Esophagus muscularis mucosa (tissue), 4 donors: ENCODE data around the gene MBTPS1. TPM values are rescaled to one million over a fixed set of nuclear protein-coding genes. Genes with fewer than 3 reads are reported as not detected.

Experiments used
- DNase-seq: peaks from one replicate; pipeline ENCODE4 v3.0.0-alpha.2; 2017; ENCODE audit errors: extremely low spot score
- H3K27ac ChIP-seq, 4 donors: fragments of 200-600 bp; sonication (generic); replicated peaks in 1 of 4; 1 replicate in 3 of 4; 2 replicates in 1 of 4; pipeline ENCODE4 v1.5.1; 2016 to 2019; ENCODE audit warnings: mild to moderate bottlenecking in 1 of 4
- H3K27me3 ChIP-seq, 4 donors: fragments of 200-600 bp; sonication (generic); one replicate each; pipeline versions ENCODE4 v1.5.1 to v1.6.0; 2016 to 2019
- H3K36me3 ChIP-seq, 4 donors: fragments of 200-600 bp; sonication (generic); one replicate each; pipeline ENCODE4 v1.5.1; 2016 to 2019
- H3K4me1 ChIP-seq, 4 donors: fragments of 200-600 bp; sonication (generic); one replicate each; pipeline ENCODE4 v1.5.1; 2016 to 2019
- H3K4me3 ChIP-seq, 4 donors: fragments of 200-600 bp; sonication (generic); 1 replicate in 2 of 4; 2 replicates in 2 of 4; pipeline ENCODE4 v1.5.1; 2016 to 2019; ENCODE audit warnings: mild to moderate bottlenecking in 4 of 4, moderate library complexity in 1 of 4
- H3K9me3 ChIP-seq, 4 donors: fragments of 200-600 bp; sonication (generic); 1 replicate in 3 of 4; 2 replicates in 1 of 4; pipeline ENCODE4 v1.5.1; 2016 to 2019
- CTCF ChIP-seq, 3 experiments: fragments of 200-600 bp in 2 of 3; fragments of 450-650 bp in 1 of 3; sonication (generic) in 2 of 3; IDR thresholded peaks; one replicate each; pipeline ENCODE4 v1.5.1; 2017 to 2019; ENCODE audit warnings: antibody characterized with exemption in 3 of 3, mild to moderate bottlenecking in 2 of 3, moderate library complexity in 1 of 3
- EP300 ChIP-seq: sonication (generic); formaldehyde crosslinking; IDR thresholded peaks from one replicate; pipeline ENCODE4 v1.6.1; 2017; ENCODE audit warnings: antibody characterized with exemption
- POLR2A ChIP-seq: fragments of 450-650 bp; IDR thresholded peaks from one replicate; pipeline ENCODE4 v1.6.1; 2017; ENCODE audit warnings: antibody characterized with exemption, moderate library complexity, mild to moderate bottlenecking, low read depth
- POLR2AphosphoS5 ChIP-seq, 2 donors: sonication (generic); formaldehyde crosslinking; IDR thresholded peaks; one replicate each; pipeline ENCODE4 v1.6.1; 2017; ENCODE audit warnings: antibody characterized with exemption in 2 of 2
- WGBS: methylation state at CpG from one replicate; pipeline ENCODE4 v1.1.5; 2018; 5-methylcytosine and 5-hydroxymethylcytosine counted together
- intact Hi-C: fragments of 100-400 bp; cut with DNase I; formaldehyde crosslinking; loops from one replicate; pipeline ENCODE4 v1.15.1; 2023
- total RNA-seq, 4 donors: library from RNA; depleted of rRNA; stranded (reverse); fragments of >200 nt; gene quantifications; one replicate each; pipeline versions ENCODE4 v1.1.0 to v1.2.1, GENCODE V29; 2016

Gene MBTPS1
- total RNA-seq, 4 donors from 2014 or later = 72.4 to 86.6 (median 82.6) TPM

- 84% methylated on average over 4 of the region's 4 CpGs for WGBS
- TF ChIP-seq EP300 (no peak), POLR2AphosphoS5 (IDR thresholded peaks at IDR 0.05) (no peak), CTCF (IDR thresholded peaks at IDR 0.05) (no peak), POLR2A (no peak)
- intact Hi-C loops = loop anchor here (2.0 to 10.0 kb wide), 3 partner anchors 95 to 237 kb away; partner anchors contain the start of gene NECAB2
- H3K27me3 ChIP-seq = no peaks in the 10 kb centered on the region
- H3K4me3 ChIP-seq = no peak overlapping the region
- peaks cover 0 to 9% (median 4%) of the 10 kb centered on the region in 4 donors for H3K4me1 ChIP-seq
- H3K27ac ChIP-seq = no peak overlapping the region
- no peak for DNase-seq
- peaks cover 69 to 100% (median 94%) of the 10 kb centered on the region in 4 donors for H3K36me3 ChIP-seq
- no peaks in the 10 kb centered on the region for H3K9me3 ChIP-seq
Observed at GRCh38 chr16:84063980-84064379, 52.8 kb downstream of the MBTPS1 start.

GRCh38 chr16:84062734-84063640 lies 53.8 kb downstream of the MBTPS1 start:
- Histone ChIP-seq H3K27me3 (no peaks in the 10 kb centered on the region), H3K4me1 (peaks cover 0 to 9% (median 8%) of the 10 kb centered on the region in 4 donors), H3K4me3 (no peak overlapping the region), H3K36me3 (peaks cover 68 to 100% (median 94%) of the 10 kb centered on the region in 4 donors), H3K27ac (no peak overlapping the region), H3K9me3 (no peaks in the 10 kb centered on the region)
- TF ChIP-seq POLR2AphosphoS5 (IDR thresholded peaks at IDR 0.05) (peak in 1 of 2 donors; percentile 29), POLR2A (no peak), EP300 (no peak), CTCF (IDR thresholded peaks at IDR 0.05) (peak; percentile 70 to 86 (median 72))
- WGBS = 54% methylated on average over 25 of the region's 25 CpGs
- intact Hi-C loops = loop anchor here (2.0 to 10.0 kb wide), 3 partner anchors 94 to 236 kb away; partner anchors contain the start of gene NECAB2
- DNase-seq = peak; percentile 95

GRCh38 chr16:84061236-84061819 lies 55.4 kb downstream of the MBTPS1 start:
- Histone ChIP-seq H3K36me3 (peaks cover 60 to 100% (median 94%) of the 10 kb centered on the region in 4 donors), H3K4me1 (peaks cover 0 to 12% (median 9%) of the 10 kb centered on the region in 4 donors), H3K27me3 (no peaks in the 10 kb centered on the region), H3K27ac (no peak overlapping the region), H3K9me3 (no peaks in the 10 kb centered on the region), H3K4me3 (no peak overlapping the region)
- TF ChIP-seq POLR2AphosphoS5 (IDR thresholded peaks at IDR 0.05) (no peak), EP300 (no peak), CTCF (IDR thresholded peaks at IDR 0.05) (no peak), POLR2A (no peak)
- DNase-seq = no peak
- intact Hi-C loops = loop anchor here (5.0 to 10.0 kb wide), 2 partner anchors 137 to 234 kb away; no protein-coding TSS in a partner anchor
- WGBS = 80% methylated on average over 3 of the region's 7 CpGs

GRCh38 chr16:84059946-84060901 lies 56.5 kb downstream of the MBTPS1 start:
- H3K27me3 ChIP-seq = no peaks in the 10 kb centered on the region
- DNase-seq = no peak
- peaks cover 64 to 100% (median 96%) of the 10 kb centered on the region in 4 donors for H3K36me3 ChIP-seq
- TF ChIP-seq CTCF (IDR thresholded peaks at IDR 0.05) = no peak
- no peak for TF ChIP-seq POLR2A
- no peak for TF ChIP-seq POLR2AphosphoS5 (IDR thresholded peaks at IDR 0.05)
- TF ChIP-seq EP300 = no peak
- no peak overlapping the region for H3K27ac ChIP-seq
- 94% methylated on average over 22 of the region's 28 CpGs for WGBS
- H3K9me3 ChIP-seq = no peaks in the 10 kb centered on the region
- peaks cover 7 to 21% (median 18%) of the 10 kb centered on the region in 4 donors for H3K4me1 ChIP-seq
- intact Hi-C loops = loop anchor here (5.0 to 10.0 kb wide), 2 partner anchors 135 to 233 kb away; no protein-coding TSS in a partner anchor
- no peak overlapping the region for H3K4me3 ChIP-seq
